DOHH2 (cell line): ENCODE measurements around the gene STK16.

Experiments
- EZH2phosphoT487 ChIP-seq: fragments of 200-600 bp; sonication (generic); IDR thresholded peaks from 2 replicates; pipeline ENCODE4 v1.6.1; 2017; ENCODE audit warnings: borderline replicate concordance, mild to moderate bottlenecking, antibody characterized with exemption, low read length, moderate library complexity, mixed read lengths
- TF ChIP-seq, protein P1 (sequence below): fragments of 200-600 bp; sonication (generic); IDR thresholded peaks from one replicate; pipeline ENCODE4 v1.5.1; 2014; ENCODE audit warnings: antibody characterized with exemption, mild to moderate bottlenecking, low read depth, low read length; ENCODE audit not compliant: poor library complexity, severe bottlenecking

DNA sequence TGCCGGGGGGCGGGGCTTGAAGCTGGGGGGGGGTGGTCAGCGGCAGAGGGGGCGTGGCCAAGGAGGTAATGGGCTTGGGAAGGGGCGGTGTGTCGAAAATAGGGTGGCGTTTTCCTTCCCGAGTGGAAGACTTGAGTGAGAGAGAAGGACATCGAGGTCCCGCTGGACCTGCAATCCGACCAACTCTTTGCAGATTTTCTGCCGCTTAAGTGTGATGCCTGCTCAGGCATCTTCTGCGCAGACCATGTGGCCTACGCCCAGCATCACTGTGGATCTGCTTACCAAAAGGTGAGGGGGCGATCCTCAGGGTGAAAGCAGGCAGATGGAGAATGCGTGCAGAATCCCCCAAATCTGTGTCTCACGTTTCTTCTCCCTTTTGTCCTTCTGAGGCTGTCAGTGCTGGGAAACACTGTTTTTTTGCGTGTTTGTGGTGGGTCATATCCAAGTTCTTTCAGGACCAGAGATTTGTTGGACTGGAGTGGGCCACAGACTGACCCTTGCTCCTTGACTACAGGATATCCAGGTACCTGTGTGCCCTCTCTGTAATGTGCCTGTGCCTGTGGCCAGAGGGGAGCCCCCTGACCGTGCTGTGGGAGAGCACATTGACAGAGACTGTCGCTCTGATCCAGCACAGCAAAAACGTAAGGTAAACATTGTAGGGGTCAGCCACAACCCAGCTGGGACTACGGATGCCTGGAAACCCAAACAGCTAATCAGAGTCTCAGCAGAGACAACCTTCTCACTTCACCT is 38.0 kb upstream of the STK16 start:
- TF ChIP-seq, protein P1, sequence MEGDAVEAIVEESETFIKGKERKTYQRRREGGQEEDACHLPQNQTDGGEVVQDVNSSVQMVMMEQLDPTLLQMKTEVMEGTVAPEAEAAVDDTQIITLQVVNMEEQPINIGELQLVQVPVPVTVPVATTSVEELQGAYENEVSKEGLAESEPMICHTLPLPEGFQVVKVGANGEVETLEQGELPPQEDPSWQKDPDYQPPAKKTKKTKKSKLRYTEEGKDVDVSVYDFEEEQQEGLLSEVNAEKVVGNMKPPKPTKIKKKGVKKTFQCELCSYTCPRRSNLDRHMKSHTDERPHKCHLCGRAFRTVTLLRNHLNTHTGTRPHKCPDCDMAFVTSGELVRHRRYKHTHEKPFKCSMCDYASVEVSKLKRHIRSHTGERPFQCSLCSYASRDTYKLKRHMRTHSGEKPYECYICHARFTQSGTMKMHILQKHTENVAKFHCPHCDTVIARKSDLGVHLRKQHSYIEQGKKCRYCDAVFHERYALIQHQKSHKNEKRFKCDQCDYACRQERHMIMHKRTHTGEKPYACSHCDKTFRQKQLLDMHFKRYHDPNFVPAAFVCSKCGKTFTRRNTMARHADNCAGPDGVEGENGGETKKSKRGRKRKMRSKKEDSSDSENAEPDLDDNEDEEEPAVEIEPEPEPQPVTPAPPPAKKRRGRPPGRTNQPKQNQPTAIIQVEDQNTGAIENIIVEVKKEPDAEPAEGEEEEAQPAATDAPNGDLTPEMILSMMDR = no peak
- no peak for TF ChIP-seq EZH2phosphoT487
